GM21529 (cell line): ENCODE data around the gene CLCA1.

Experiments used
- ATAC-seq: cut with Tn5 transposase; IDR thresholded peaks from one replicate; pipeline ENCODE4 v1.9.1; 2021; ENCODE audit not compliant: unreplicated experiment

The CLCA1 gene, protein sequence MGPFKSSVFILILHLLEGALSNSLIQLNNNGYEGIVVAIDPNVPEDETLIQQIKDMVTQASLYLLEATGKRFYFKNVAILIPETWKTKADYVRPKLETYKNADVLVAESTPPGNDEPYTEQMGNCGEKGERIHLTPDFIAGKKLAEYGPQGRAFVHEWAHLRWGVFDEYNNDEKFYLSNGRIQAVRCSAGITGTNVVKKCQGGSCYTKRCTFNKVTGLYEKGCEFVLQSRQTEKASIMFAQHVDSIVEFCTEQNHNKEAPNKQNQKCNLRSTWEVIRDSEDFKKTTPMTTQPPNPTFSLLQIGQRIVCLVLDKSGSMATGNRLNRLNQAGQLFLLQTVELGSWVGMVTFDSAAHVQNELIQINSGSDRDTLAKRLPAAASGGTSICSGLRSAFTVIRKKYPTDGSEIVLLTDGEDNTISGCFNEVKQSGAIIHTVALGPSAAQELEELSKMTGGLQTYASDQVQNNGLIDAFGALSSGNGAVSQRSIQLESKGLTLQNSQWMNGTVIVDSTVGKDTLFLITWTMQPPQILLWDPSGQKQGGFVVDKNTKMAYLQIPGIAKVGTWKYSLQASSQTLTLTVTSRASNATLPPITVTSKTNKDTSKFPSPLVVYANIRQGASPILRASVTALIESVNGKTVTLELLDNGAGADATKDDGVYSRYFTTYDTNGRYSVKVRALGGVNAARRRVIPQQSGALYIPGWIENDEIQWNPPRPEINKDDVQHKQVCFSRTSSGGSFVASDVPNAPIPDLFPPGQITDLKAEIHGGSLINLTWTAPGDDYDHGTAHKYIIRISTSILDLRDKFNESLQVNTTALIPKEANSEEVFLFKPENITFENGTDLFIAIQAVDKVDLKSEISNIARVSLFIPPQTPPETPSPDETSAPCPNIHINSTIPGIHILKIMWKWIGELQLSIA

DNA sequence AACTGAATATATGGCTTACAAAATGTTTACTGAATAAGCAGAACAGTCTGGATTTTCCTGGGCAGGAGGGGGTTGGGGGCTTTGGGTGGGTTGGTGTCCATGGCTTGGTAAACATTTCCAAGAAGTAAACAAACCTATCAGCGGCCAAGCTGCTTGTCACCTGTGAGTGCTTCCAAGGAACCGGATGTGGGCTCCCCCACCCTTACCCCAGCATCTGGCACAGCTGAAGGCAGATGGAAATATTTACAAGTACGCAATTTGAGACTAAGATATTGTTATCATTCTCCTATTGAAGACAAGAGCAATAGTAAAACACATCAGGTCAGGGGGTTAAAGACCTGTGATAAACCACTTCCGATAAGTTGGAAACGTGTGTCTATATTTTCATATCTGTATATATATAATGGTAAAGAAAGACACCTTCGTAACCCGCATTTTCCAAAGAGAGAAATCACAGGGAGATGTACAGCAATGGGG lies at the start of gene CLCA1:
CLCA1 (plus strand) TSS at position 427 of the 477 bp plus-strand sequence; CDS start at position 472, 45 bp downstream.
- ATAC-seq: no peak

DNA sequence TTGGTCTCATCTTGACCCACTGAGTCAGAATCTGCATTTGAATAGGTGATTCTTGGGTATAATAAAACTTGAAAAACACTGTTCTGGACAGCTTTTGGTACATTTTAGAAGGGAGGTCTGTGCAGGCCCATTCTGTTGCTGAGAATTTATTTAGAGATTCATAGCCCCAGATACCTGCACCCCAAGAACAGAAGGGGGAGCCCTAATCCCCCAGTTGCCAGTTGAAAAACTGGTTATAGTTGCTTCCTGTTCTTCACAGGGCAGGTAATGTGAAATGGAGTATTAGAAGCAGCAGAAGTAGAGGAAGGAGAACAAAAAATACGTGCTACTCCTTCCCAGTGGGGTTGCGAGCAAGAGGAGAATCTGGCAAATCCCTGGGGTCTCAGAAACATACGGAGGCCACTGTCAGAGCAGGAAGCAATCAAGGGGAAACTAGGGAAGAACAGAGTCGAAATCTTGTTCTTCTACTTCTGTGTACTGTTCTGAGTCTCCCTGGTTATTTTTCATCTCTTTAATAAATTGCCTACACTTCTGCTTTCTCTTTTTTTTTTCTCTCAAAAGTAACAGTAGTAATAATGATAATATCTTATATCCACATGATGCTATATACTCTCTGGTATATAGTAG lies 49.3 kb upstream of the CLCA1 start:
- peak; percentile 96 for ATAC-seq

GRCh38 chr1:86421601-86422280 lies 47.0 kb upstream of the CLCA1 start:
- no peak for ATAC-seq

DNA sequence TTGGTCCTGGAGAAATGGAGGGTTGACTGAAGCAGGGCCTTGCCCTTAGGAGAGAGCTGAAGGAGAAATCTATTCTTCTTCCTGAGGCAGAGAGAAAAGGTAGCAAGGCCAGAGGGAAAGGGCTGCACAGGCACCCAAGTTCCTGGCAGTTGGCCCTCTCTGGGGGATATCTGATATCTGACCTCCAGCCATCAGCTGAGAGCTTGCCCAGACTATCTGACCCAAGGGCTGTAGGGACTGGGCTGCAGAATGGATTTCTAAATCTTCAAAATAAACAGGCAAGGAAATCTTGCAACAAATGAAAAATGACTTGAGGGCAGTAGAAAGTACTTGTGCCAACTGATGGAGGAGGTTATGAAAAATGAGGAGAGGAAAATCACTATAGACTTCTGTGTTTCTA lies 45.3 kb upstream of the CLCA1 start:
- ATAC-seq: no peak

GRCh38 chr1:86423873-86424272 lies 44.9 kb upstream of the CLCA1 start, which contains the start of gene CLCA2:
CLCA2 (plus strand) TSS chr1:86424171; CDS start chr1:86424248, 77 bp downstream.
- no peak for ATAC-seq

GRCh38 chr1:86429122-86429725 lies 39.5 kb upstream of the CLCA1 start:
- ATAC-seq: no peak

- no peak for ATAC-seq
These were observed 38.9 kb upstream of the CLCA1 start for GRCh38 chr1:86429835-86430234.

GRCh38 chr1:86430376-86430775 lies 38.4 kb upstream of the CLCA1 start:
- ATAC-seq: no peak

GRCh38 chr1:86434059-86434458 lies 34.7 kb upstream of the CLCA1 start:
- ATAC-seq: no peak

DNA sequence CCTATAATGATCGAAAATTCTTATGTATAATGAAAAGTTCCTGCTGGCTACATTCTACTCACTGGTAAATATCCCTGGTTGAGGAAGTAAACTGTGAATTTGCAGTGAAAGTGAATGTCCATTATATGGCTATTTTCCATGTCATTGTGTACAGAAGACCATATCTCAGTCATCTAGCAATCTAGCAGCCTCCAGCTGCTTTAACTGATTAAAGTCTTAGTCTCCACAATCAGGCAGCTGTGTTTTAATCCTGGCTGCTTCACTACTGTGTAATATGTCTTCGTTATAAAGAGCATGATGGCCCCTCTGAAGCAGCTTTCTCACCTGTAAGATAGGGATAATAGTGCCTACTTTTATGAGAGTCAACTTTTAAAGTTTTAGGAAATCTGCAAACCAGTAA lies 33.4 kb upstream of the CLCA1 start:
- ATAC-seq: no peak

GRCh38 chr1:86436041-86436440 lies 32.7 kb upstream of the CLCA1 start:
- no peak for ATAC-seq

DNA sequence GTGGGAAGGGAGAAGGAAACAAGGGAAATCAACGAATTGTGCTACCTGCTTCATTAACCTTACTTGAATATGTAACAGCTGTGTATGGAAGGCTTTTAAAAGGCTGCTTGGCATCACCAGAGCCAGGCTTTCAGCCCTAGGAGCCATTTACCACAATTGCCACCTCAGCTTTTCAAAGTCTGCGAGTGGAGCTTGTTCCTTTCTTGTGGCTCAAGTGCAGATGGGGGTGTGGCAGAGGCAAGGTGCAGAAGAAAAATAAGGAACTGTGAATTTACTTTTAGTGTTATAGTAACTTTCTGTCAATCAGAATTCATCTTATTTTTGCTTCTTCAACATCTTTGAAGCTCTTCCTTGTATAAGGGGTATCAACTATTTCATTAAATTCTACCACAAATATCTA lies 27.1 kb upstream of the CLCA1 start:
- no peak for ATAC-seq

DNA sequence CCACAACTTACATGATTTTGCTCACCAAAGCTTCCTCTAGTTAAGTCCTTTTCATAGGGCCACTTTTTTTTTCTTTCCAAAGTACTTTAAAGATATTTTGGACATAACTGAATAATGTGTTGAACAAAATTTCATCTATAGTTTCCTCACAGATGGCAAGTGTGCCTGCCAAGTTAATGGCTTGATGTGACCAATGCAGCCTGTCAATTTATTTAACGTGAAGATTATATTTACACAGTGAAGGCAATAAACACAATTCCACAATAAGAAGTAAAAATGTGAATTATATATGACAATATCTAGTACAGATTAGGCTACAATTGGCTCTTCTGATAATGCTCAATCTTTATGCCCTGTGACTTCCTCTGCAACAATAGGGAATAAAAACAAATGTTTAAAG lies 26.7 kb upstream of the CLCA1 start:
- no peak for ATAC-seq

DNA sequence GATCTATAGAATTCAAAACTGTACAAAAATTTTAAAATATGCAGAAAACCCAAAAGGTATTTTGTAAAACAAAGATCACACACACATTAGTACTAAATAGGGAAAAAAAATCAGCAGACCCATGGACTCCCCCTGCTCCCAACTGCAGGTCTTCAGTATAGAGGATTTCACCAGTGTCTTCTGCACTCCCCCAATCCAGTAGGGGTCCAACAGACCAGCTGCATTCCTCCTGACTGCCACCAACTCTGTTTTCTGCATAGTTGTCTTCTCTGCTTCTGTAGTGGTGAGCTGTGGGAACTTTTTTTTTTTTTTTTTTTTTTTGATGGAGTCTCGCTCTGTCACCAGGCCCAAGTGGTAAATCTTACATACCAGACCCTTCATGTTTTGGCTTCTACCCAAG lies 22.8 kb upstream of the CLCA1 start:
- ATAC-seq: no peak

GRCh38 chr1:86447198-86447790 lies 21.4 kb upstream of the CLCA1 start:
- ATAC-seq: no peak

DNA sequence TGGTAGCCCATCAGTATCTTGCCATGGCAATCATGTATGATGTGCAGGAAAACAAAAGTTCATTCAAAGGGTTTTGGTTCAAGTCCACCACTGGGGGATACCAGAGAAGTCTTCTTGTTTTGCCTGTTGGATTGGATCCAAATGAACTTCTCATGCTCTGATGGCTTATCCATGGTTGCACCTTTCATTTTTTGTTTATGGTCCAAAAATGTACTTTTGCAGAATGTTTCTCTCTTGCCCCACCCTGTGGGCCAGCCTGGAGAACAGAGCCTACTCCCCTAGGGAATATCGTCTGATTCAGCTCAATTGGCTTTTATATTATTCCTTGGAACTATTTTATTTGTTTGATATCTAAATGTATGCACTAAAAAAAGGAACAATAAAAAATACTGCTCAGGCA lies 20.1 kb upstream of the CLCA1 start:
- ATAC-seq: no peak

- no peak for ATAC-seq
These were observed 19.6 kb upstream of the CLCA1 start for GRCh38 chr1:86449103-86449502.

DNA sequence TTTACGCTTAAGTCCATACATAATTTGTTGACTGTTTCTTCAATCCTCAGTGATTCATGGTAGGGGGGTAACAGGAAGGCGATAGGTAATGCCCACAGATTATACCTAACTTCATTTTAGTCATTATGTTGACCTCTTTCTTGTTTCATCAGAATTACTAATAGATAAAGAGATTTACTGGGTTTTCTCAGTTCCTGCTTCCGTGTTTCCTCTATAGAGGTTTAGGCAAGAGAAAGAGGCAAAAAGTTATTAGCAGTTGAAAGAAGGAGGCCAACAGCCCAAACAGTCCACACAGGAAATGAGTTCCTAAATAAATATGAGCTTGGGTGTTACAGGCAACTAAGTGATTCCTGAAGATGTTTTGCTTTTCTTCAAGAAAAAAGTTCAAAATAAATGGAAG lies 17.9 kb upstream of the CLCA1 start:
- ATAC-seq: no peak

DNA sequence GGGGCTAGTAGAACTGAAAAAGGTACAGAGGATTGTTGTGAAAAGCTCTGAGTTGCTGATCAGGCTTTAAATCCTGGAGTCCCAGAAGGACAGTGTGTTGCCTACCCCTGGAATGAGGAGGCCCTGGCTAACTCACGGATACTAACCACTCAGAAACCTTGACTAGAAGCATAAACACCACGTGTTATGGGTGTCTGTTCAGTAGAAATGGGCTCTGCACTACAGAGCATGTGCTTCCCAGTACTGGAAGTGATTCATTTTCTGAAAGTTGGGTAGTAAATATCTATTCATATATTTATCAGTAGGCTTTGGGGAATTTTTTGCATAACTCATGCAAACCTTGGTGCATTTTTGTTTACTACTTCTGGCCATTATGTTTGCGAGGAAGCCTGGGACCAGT lies 15.1 kb upstream of the CLCA1 start:
- ATAC-seq: peak; percentile 65

GRCh38 chr1:86455073-86455472 lies 13.7 kb upstream of the CLCA1 start:
- no peak for ATAC-seq
